Sigmoid colon (tissue), 4 donors: ENCODE data around the gene KRTAP1-1.

Experiments
- POLR2A ChIP-seq, 2 donors: fragments of 450-650 bp; IDR thresholded peaks; one replicate each; pipeline ENCODE4 v1.6.1; 2016; ENCODE audit warnings: antibody characterized with exemption in 2 of 2, mild to moderate bottlenecking in 2 of 2, moderate library complexity in 2 of 2
- POLR2AphosphoS5 ChIP-seq, 4 donors: sonication (generic); formaldehyde crosslinking; IDR thresholded peaks; one replicate each; pipeline ENCODE4 v1.6.1; 2017; ENCODE audit warnings: antibody characterized with exemption in 4 of 4
- TF ChIP-seq, protein P1 (sequence below), 4 experiments: fragments of 450-650 bp in 3 of 4; fragments of 200-600 bp in 1 of 4; IDR thresholded peaks; one replicate each; pipeline ENCODE4 v1.5.1; 2016 to 2019; ENCODE audit warnings: antibody characterized with exemption in 4 of 4, mild to moderate bottlenecking in 3 of 4, moderate library complexity in 2 of 4

DNA sequence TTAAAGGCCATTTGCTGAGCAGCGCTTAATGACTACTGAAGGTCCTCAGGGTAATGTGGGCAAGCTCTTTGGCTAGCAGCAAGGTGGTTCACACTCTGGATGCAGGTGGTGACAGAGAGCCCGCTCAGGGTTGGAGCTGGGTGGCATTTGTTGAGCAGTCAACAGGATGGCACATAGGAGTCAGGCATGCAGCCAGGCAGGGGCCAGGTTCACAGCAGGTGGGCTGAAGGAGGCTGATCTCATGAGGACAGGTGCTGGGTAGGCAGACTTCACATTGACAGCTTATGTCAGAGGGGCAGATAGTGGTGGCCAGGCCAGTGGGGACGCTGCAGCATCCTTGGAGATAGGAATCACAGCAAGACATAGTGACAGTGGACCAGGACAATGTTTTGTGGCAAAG lies 36.9 kb downstream of the KRTAP1-1 start:
- TF ChIP-seq POLR2A (IDR thresholded peaks at IDR 0.05) (no peak), POLR2AphosphoS5 (IDR thresholded peaks at IDR 0.05) (no peak)
- TF ChIP-seq, protein P1, sequence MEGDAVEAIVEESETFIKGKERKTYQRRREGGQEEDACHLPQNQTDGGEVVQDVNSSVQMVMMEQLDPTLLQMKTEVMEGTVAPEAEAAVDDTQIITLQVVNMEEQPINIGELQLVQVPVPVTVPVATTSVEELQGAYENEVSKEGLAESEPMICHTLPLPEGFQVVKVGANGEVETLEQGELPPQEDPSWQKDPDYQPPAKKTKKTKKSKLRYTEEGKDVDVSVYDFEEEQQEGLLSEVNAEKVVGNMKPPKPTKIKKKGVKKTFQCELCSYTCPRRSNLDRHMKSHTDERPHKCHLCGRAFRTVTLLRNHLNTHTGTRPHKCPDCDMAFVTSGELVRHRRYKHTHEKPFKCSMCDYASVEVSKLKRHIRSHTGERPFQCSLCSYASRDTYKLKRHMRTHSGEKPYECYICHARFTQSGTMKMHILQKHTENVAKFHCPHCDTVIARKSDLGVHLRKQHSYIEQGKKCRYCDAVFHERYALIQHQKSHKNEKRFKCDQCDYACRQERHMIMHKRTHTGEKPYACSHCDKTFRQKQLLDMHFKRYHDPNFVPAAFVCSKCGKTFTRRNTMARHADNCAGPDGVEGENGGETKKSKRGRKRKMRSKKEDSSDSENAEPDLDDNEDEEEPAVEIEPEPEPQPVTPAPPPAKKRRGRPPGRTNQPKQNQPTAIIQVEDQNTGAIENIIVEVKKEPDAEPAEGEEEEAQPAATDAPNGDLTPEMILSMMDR (IDR thresholded peaks at IDR 0.05), result no peak
